Testis (tissue), 3 donors: Measurements from ENCODE around the gene SELENOM. TPM values are rescaled to one million over a fixed set of nuclear protein-coding genes. Genes with fewer than 3 reads are reported as not detected.

Source experiments
- DNase-seq: peaks from one replicate; pipeline ENCODE4 v3.0.0-alpha.2; 2019
- H3K27ac ChIP-seq, 2 donors: fragments of 200-600 bp; sonication (generic); one replicate each; pipeline ENCODE4 v1.5.1; 2019
- H3K27me3 ChIP-seq: fragments of 200-600 bp; sonication (generic); one replicate; pipeline ENCODE4 v1.5.1; 2019
- H3K36me3 ChIP-seq: fragments of 200-600 bp; sonication (generic); one replicate; pipeline ENCODE4 v1.5.1; 2017; ENCODE audit warnings: low read depth; ENCODE audit errors: missing control alignments
- H3K4me1 ChIP-seq: fragments of 200-600 bp; sonication (generic); one replicate; pipeline ENCODE4 v1.5.1; 2019
- H3K4me3 ChIP-seq, 2 donors: fragments of 200-600 bp; sonication (generic); one replicate each; pipeline ENCODE4 v1.5.1; 2017 to 2019
- H3K9me3 ChIP-seq: fragments of 200-600 bp; sonication (generic); one replicate; pipeline ENCODE4 v1.5.1; 2017
- POLR2A ChIP-seq: fragments of 450-650 bp; IDR thresholded peaks from one replicate; pipeline ENCODE4 v1.6.1; 2017; ENCODE audit warnings: antibody characterized with exemption, mild to moderate bottlenecking, moderate library complexity
- WGBS, 2 donors: methylation state at CpG; one replicate each; pipeline ENCODE4 v1.1.5; 2018; 5-methylcytosine and 5-hydroxymethylcytosine counted together
- intact Hi-C: fragments of 100-400 bp; cut with DNase I; formaldehyde crosslinking; loops from one replicate; pipeline ENCODE4 v1.15.1; 2023; ENCODE audit warnings: low total_unique reads
- polyA plus RNA-seq: library from polyadenylated mRNA; stranded (reverse); fragments of 350-450 nt; fragmentation: Illumina TruSeq; extraction: RNeasy Lipid Tissue Mini Kit (QIAGEN cat#74804); gene quantifications from one replicate; pipeline ENCODE4 v1.2.3, GENCODE V29; 2014; ENCODE audit warnings: low read depth, low replicate concordance; ENCODE audit not compliant: insufficient read depth
- total RNA-seq, 2 donors: library from RNA; depleted of rRNA; stranded (reverse); fragments of >200 nt; gene quantifications; one replicate each; pipeline ENCODE4 v1.2.3, GENCODE V29; 2016
- TF ChIP-seq, protein P1 (sequence below), 3 experiments: fragments of 450-650 bp in 2 of 3; fragments of 200-600 bp in 1 of 3; sonication (generic) in 1 of 3; IDR thresholded peaks; one replicate each; pipeline ENCODE4 v1.5.1; 2016 to 2019; ENCODE audit warnings: antibody characterized with exemption in 3 of 3, mild to moderate bottlenecking in 2 of 3, moderate library complexity in 1 of 3

The SELENOM gene
- total and polyA plus RNA-seq, 3 donors from 2014 or later: 77.4 to 102 (median 82.8) TPM

GRCh38 chr22:31092161-31092560 is 15.2 kb downstream of the SELENOM start:
- WGBS, 2 donors: 93 to 97% methylated on average over 7 to 9 of the region's 9 CpGs
- DNase-seq: no peak
- Histone ChIP-seq H3K27me3 (no peaks in the 10 kb centered on the region), H3K4me3 (no peak overlapping the region), H3K4me1 (no peaks in the 10 kb centered on the region), H3K36me3 (no peaks in the 10 kb centered on the region), H3K9me3 (no peaks in the 10 kb centered on the region), H3K27ac (no peak overlapping the region)
- TF ChIP-seq, protein P1, sequence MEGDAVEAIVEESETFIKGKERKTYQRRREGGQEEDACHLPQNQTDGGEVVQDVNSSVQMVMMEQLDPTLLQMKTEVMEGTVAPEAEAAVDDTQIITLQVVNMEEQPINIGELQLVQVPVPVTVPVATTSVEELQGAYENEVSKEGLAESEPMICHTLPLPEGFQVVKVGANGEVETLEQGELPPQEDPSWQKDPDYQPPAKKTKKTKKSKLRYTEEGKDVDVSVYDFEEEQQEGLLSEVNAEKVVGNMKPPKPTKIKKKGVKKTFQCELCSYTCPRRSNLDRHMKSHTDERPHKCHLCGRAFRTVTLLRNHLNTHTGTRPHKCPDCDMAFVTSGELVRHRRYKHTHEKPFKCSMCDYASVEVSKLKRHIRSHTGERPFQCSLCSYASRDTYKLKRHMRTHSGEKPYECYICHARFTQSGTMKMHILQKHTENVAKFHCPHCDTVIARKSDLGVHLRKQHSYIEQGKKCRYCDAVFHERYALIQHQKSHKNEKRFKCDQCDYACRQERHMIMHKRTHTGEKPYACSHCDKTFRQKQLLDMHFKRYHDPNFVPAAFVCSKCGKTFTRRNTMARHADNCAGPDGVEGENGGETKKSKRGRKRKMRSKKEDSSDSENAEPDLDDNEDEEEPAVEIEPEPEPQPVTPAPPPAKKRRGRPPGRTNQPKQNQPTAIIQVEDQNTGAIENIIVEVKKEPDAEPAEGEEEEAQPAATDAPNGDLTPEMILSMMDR (IDR thresholded peaks at IDR 0.05): no peak
- TF ChIP-seq POLR2A: no peak
- intact Hi-C loops: loop anchor here (10.0 kb wide), 1 partner anchor 53 kb away; the partner anchor contains the start of gene PLA2G3

GRCh38 chr22:31091106-31091975 is 16.0 kb downstream of the SELENOM start:
- intact Hi-C loops: loop anchor here (10.0 kb wide), 1 partner anchor 53 kb away; the partner anchor contains the start of gene PLA2G3
- Histone ChIP-seq H3K36me3 (no peaks in the 10 kb centered on the region), H3K27me3 (no peaks in the 10 kb centered on the region), H3K4me3 (no peak overlapping the region), H3K9me3 (no peaks in the 10 kb centered on the region), H3K27ac (peak overlapping the region in 1 of 2 donors; percentile 39), H3K4me1 (no peaks in the 10 kb centered on the region)
- TF ChIP-seq, protein P1 (IDR thresholded peaks at IDR 0.05): no peak
- TF ChIP-seq POLR2A: no peak
- 52 to 76% methylated on average over 13 to 29 of the region's 29 CpGs for WGBS, 2 donors
- no peak for DNase-seq

GRCh38 chr22:31090217-31091085 is 16.9 kb downstream of the SELENOM start:
- H3K4me1 ChIP-seq: peaks cover 7% of the 10 kb centered on the region
- peak overlapping the region in 1 of 2 donors; percentile 45 for H3K27ac ChIP-seq
- no peak for TF ChIP-seq POLR2A
- TF ChIP-seq, protein P1 (IDR thresholded peaks at IDR 0.05): no peak
- H3K36me3 ChIP-seq: no peaks in the 10 kb centered on the region
- WGBS, 2 donors: 81% methylated on average over 14 to 15 of the region's 15 CpGs
- H3K27me3 ChIP-seq: no peaks in the 10 kb centered on the region
- H3K4me3 ChIP-seq: no peak overlapping the region
- no peak for DNase-seq
- intact Hi-C loops: loop anchor here (10.0 kb wide), 1 partner anchor 54 kb away; the partner anchor contains the start of gene PLA2G3
- H3K9me3 ChIP-seq: no peaks in the 10 kb centered on the region

- peaks cover 11% of the 10 kb centered on the region for H3K4me1 ChIP-seq
- no peak overlapping the region for H3K4me3 ChIP-seq
- H3K9me3 ChIP-seq: no peaks in the 10 kb centered on the region
- 72 to 100% methylated on average over 2 to 9 of the region's 9 CpGs for WGBS, 2 donors
- peak overlapping the region in 1 of 2 donors; percentile 45 for H3K27ac ChIP-seq
- no peaks in the 10 kb centered on the region for H3K27me3 ChIP-seq
- H3K36me3 ChIP-seq: no peaks in the 10 kb centered on the region
- peak; percentile 54 for DNase-seq
- intact Hi-C loops: loop anchor here (5.0 to 10.0 kb wide), 2 partner anchors 55 to 142 kb away; partner anchors contain the start of gene PLA2G3
- no peak for TF ChIP-seq POLR2A
- TF ChIP-seq, protein P1 (IDR thresholded peaks at IDR 0.05): peak; percentile 66 to 77 (median 75)
Observed at GRCh38 chr22:31089160-31090100, 17.9 kb downstream of the SELENOM start.
